ENCODE results near the gene ATP2C2. TPM values are rescaled to one million over a fixed set of nuclear protein-coding genes. Genes with fewer than 3 reads are reported as not detected.

ATP2C2 gene
- total and polyA plus RNA-seq, 9 of the 15 experiments (the other 6 are each of a cell fraction or from before 2014, with no cell fraction given) = 0.75 TPM; not detected in 8

DNA sequence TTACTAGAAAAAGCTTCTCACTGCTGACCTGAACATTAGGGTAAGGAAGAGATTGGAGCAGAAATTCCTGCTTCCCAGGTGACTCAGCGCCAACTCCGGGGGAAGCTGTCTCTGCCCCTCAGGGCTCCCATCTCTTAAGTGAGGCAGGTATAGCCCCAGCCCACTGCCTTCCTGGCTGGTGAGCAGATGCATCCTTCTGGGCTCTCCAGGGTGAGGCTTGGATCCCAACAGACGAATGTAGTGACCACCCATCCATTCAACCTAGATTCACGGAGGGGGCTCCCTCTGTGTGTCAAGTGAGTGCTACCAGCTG, 3.2 kb downstream of the ATP2C2 start:
- H3K36me3 ChIP-seq (ENCODE audit: control insufficient read depth, insufficient read depth, low read length) = no peaks in the 10 kb centered on the region
- no peak overlapping the region for H2AFZ ChIP-seq (ENCODE audit: low read depth, low read length)
- in situ Hi-C loops (cut with MboI) = no loop called here
- ATAC-seq (no peak), DNase-seq (ENCODE audit: extremely low read depth in 1 of 4, low spot score in 3 of 4) (no peak), FAIRE-seq (no peak)
- H3K4me1 ChIP-seq (replicated peaks in 1 of 2; ENCODE audit: control insufficient read depth in 2 of 2, insufficient read depth in 2 of 2, low read length in 2 of 2) = peaks cover 0 to 12% of the 10 kb centered on the region in 2 experiments; a peak in 2 of 5 replicates
- ChIA-PET CTCF (ENCODE audit: low intra/inter-chr PET ratio) (interaction anchor here (0.6 kb wide), 1 partner anchor 671 kb away, joined by 3 read pairs; no protein-coding TSS in a partner anchor), POLR2A (interaction anchor here (0.7 to 1.5 kb wide), 2 partner anchors 8 to 48 kb away, joined by 3 to 4 read pairs; no protein-coding TSS in a partner anchor)
- WGBS (ENCODE audit: insufficient coverage, low coverage, missing lambda C conversion rate) = 0% methylated on average over 4 of the region's 4 CpGs
- no peaks in the 10 kb centered on the region for H3K9me1 ChIP-seq (ENCODE audit: control insufficient read depth, insufficient read depth, low read length)
- no peak overlapping the region for H3K4me3 ChIP-seq
- H4K20me1 ChIP-seq (replicated peaks; ENCODE audit: control insufficient read depth, insufficient read depth, low read length) = no peaks in the 10 kb centered on the region; the same call in 1 of the 2 replicates
- H3K27me3 ChIP-seq (ENCODE audit: control insufficient read depth in 2 of 2, insufficient read depth in 2 of 2, low read length in 2 of 2) = peaks cover 41 to 60% of the 10 kb centered on the region in 2 experiments
- H3K9me3 ChIP-seq (replicated peaks; ENCODE audit: control insufficient read depth, insufficient read depth, low read depth, low read length) = no peaks in the 10 kb centered on the region
- H3K9ac ChIP-seq (ENCODE audit: insufficient read depth in 1 of 2, low read depth in 2 of 2, low read length in 2 of 2) = no peak overlapping the region
- H3K4me2 ChIP-seq (ENCODE audit: insufficient read depth, low read length) = no peak overlapping the region
- intact Hi-C loops (cut with micrococcal nuclease) = no loop called here
- no peak overlapping the region for H3K27ac ChIP-seq (ENCODE audit: extremely low read depth, low read depth, low read length)
- no peaks in the 10 kb centered on the region for H3K79me2 ChIP-seq (ENCODE audit: control insufficient read depth, insufficient read depth, low read length)
- BruUV-seq (replicated peaks) = no TSS peak
- TF ChIP-seq, protein P1, sequence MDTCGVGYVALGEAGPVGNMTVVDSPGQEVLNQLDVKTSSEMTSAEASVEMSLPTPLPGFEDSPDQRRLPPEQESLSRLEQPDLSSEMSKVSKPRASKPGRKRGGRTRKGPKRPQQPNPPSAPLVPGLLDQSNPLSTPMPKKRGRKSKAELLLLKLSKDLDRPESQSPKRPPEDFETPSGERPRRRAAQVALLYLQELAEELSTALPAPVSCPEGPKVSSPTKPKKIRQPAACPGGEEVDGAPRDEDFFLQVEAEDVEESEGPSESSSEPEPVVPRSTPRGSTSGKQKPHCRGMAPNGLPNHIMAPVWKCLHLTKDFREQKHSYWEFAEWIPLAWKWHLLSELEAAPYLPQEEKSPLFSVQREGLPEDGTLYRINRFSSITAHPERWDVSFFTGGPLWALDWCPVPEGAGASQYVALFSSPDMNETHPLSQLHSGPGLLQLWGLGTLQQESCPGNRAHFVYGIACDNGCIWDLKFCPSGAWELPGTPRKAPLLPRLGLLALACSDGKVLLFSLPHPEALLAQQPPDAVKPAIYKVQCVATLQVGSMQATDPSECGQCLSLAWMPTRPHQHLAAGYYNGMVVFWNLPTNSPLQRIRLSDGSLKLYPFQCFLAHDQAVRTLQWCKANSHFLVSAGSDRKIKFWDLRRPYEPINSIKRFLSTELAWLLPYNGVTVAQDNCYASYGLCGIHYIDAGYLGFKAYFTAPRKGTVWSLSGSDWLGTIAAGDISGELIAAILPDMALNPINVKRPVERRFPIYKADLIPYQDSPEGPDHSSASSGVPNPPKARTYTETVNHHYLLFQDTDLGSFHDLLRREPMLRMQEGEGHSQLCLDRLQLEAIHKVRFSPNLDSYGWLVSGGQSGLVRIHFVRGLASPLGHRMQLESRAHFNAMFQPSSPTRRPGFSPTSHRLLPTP (IDR thresholded peaks at IDR 0.05; ENCODE audit: borderline replicate concordance, extremely low read depth, insufficient read length) = no peak
- TF ChIP-seq EHMT2 (IDR thresholded peaks at IDR 0.05) = no peak
- TF ChIP-seq POLR2G (IDR thresholded peaks at IDR 0.05; ENCODE audit: low read depth, low read length) = no peak
- TF ChIP-seq, protein P2, sequence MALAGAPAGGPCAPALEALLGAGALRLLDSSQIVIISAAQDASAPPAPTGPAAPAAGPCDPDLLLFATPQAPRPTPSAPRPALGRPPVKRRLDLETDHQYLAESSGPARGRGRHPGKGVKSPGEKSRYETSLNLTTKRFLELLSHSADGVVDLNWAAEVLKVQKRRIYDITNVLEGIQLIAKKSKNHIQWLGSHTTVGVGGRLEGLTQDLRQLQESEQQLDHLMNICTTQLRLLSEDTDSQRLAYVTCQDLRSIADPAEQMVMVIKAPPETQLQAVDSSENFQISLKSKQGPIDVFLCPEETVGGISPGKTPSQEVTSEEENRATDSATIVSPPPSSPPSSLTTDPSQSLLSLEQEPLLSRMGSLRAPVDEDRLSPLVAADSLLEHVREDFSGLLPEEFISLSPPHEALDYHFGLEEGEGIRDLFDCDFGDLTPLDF (CRISPR knock-in tag; IDR thresholded peaks at IDR 0.05) = no peak
- TF ChIP-seq TSC22D4 (tag; IDR thresholded peaks at IDR 0.05) = no peak
- TF ChIP-seq, protein P3, sequence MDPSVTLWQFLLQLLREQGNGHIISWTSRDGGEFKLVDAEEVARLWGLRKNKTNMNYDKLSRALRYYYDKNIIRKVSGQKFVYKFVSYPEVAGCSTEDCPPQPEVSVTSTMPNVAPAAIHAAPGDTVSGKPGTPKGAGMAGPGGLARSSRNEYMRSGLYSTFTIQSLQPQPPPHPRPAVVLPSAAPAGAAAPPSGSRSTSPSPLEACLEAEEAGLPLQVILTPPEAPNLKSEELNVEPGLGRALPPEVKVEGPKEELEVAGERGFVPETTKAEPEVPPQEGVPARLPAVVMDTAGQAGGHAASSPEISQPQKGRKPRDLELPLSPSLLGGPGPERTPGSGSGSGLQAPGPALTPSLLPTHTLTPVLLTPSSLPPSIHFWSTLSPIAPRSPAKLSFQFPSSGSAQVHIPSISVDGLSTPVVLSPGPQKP (CRISPR knock-in tag; IDR thresholded peaks at IDR 0.05) = no peak
- TF ChIP-seq, protein P4, sequence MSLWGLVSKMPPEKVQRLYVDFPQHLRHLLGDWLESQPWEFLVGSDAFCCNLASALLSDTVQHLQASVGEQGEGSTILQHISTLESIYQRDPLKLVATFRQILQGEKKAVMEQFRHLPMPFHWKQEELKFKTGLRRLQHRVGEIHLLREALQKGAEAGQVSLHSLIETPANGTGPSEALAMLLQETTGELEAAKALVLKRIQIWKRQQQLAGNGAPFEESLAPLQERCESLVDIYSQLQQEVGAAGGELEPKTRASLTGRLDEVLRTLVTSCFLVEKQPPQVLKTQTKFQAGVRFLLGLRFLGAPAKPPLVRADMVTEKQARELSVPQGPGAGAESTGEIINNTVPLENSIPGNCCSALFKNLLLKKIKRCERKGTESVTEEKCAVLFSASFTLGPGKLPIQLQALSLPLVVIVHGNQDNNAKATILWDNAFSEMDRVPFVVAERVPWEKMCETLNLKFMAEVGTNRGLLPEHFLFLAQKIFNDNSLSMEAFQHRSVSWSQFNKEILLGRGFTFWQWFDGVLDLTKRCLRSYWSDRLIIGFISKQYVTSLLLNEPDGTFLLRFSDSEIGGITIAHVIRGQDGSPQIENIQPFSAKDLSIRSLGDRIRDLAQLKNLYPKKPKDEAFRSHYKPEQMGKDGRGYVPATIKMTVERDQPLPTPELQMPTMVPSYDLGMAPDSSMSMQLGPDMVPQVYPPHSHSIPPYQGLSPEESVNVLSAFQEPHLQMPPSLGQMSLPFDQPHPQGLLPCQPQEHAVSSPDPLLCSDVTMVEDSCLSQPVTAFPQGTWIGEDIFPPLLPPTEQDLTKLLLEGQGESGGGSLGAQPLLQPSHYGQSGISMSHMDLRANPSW (CRISPR knock-in tag; IDR thresholded peaks at IDR 0.05) = no peak
- no peak for TF ChIP-seq NCOA4 (IDR thresholded peaks at IDR 0.05; ENCODE audit: partially characterized antibody)
- TF ChIP-seq, protein P5, sequence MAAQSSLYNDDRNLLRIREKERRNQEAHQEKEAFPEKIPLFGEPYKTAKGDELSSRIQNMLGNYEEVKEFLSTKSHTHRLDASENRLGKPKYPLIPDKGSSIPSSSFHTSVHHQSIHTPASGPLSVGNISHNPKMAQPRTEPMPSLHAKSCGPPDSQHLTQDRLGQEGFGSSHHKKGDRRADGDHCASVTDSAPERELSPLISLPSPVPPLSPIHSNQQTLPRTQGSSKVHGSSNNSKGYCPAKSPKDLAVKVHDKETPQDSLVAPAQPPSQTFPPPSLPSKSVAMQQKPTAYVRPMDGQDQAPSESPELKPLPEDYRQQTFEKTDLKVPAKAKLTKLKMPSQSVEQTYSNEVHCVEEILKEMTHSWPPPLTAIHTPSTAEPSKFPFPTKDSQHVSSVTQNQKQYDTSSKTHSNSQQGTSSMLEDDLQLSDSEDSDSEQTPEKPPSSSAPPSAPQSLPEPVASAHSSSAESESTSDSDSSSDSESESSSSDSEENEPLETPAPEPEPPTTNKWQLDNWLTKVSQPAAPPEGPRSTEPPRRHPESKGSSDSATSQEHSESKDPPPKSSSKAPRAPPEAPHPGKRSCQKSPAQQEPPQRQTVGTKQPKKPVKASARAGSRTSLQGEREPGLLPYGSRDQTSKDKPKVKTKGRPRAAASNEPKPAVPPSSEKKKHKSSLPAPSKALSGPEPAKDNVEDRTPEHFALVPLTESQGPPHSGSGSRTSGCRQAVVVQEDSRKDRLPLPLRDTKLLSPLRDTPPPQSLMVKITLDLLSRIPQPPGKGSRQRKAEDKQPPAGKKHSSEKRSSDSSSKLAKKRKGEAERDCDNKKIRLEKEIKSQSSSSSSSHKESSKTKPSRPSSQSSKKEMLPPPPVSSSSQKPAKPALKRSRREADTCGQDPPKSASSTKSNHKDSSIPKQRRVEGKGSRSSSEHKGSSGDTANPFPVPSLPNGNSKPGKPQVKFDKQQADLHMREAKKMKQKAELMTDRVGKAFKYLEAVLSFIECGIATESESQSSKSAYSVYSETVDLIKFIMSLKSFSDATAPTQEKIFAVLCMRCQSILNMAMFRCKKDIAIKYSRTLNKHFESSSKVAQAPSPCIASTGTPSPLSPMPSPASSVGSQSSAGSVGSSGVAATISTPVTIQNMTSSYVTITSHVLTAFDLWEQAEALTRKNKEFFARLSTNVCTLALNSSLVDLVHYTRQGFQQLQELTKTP (IDR thresholded peaks at IDR 0.05; ENCODE audit: low read depth in 1 of 2, partially characterized antibody in 2 of 2) = no peak
- no peak for TF ChIP-seq ARHGAP35 (IDR thresholded peaks at IDR 0.05; ENCODE audit: partially characterized antibody)

Data from K562 (cell line).